ENCODE data around the gene COA4. TPM values are rescaled to one million over a fixed set of nuclear protein-coding genes. Genes with fewer than 3 reads are reported as not detected.

COA4 gene
- total RNA-seq, 1 experiment from 2014 or later, result 155 TPM

- ChIA-PET CTCF (no interaction called here), POLR2A (no interaction called here)
- no peaks in the 10 kb centered on the region for H3K36me3 ChIP-seq (ENCODE audit: control insufficient read depth, insufficient read depth, low read length)
- no peaks in the 10 kb centered on the region for H3K9me3 ChIP-seq (ENCODE audit: control insufficient read depth, insufficient read depth, low read depth, low read length)
- ATAC-seq (no peak), DNase-seq (ENCODE audit: low read depth, low spot score) (no peak)
- TF ChIP-seq TCF7L2 (IDR thresholded peaks at IDR 0.05; ENCODE audit: low read depth, low read length) (no peak), CTCF (IDR thresholded peaks at IDR 0.05) (no peak), POLR2AphosphoS5 (IDR thresholded peaks at IDR 0.05; ENCODE audit: low read depth, low read length) (no peak), REST (IDR thresholded peaks at IDR 0.05; ENCODE audit: insufficient read depth in 1 of 2, low read depth in 2 of 2, low read length in 1 of 2) (no peak), SIN3A (IDR thresholded peaks at IDR 0.05; ENCODE audit: borderline replicate concordance, insufficient read depth, low read depth, low read length) (no peak)
- H3K4me1 ChIP-seq (ENCODE audit: control insufficient read depth, insufficient read depth, low read length), result no peaks in the 10 kb centered on the region
- H3K4me3 ChIP-seq (ENCODE audit: low read depth in 2 of 2, low read length in 2 of 2), result no peak overlapping the region
- H3K27me3 ChIP-seq (ENCODE audit: control insufficient read depth, insufficient read depth, low read length), result no peaks in the 10 kb centered on the region
- H3K27ac ChIP-seq (ENCODE audit: low read length), result no peak overlapping the region
- BruUV-seq (replicated peaks), result no TSS peak
- in situ Hi-C loops (cut with HindIII; ENCODE audit: low pct_unique_long_range_greater_than_20kb, low sequenced_read_pairs), result no loop called here
- intact Hi-C loops (cut with micrococcal nuclease; ENCODE audit: unreplicated experiment), result no loop called here
These were observed 36.8 kb upstream of the COA4 start for GRCh38 chr11:73913472-73913871.

- Histone ChIP-seq H3K27me3 (ENCODE audit: control insufficient read depth, insufficient read depth, low read length) (no peaks in the 10 kb centered on the region), H3K4me3 (ENCODE audit: low read depth in 2 of 2, low read length in 2 of 2) (no peak overlapping the region), H3K4me1 (ENCODE audit: control insufficient read depth, insufficient read depth, low read length) (no peaks in the 10 kb centered on the region), H3K27ac (ENCODE audit: low read length) (no peak overlapping the region), H3K9me3 (ENCODE audit: control insufficient read depth, insufficient read depth, low read depth, low read length) (no peaks in the 10 kb centered on the region), H3K36me3 (ENCODE audit: control insufficient read depth, insufficient read depth, low read length) (no peaks in the 10 kb centered on the region)
- TF ChIP-seq REST (IDR thresholded peaks at IDR 0.05; ENCODE audit: insufficient read depth in 1 of 2, low read depth in 2 of 2, low read length in 1 of 2) (no peak), POLR2AphosphoS5 (IDR thresholded peaks at IDR 0.05; ENCODE audit: low read depth, low read length) (no peak), SIN3A (IDR thresholded peaks at IDR 0.05; ENCODE audit: borderline replicate concordance, insufficient read depth, low read depth, low read length) (no peak), TCF7L2 (IDR thresholded peaks at IDR 0.05; ENCODE audit: low read depth, low read length) (no peak), CTCF (IDR thresholded peaks at IDR 0.05) (no peak)
- CTCF ChIA-PET, result no interaction called here
- in situ Hi-C loops (cut with HindIII; ENCODE audit: low pct_unique_long_range_greater_than_20kb, low sequenced_read_pairs) (no loop called here), intact Hi-C loops (cut with micrococcal nuclease; ENCODE audit: unreplicated experiment) (no loop called here)
- no TSS peak for BruUV-seq (replicated peaks)
- POLR2A ChIA-PET, result no interaction called here
- ATAC-seq (no peak), DNase-seq (ENCODE audit: low read depth, low spot score) (no peak)
These were observed 35.4 kb upstream of the COA4 start for GRCh38 chr11:73912026-73912425.
